Lower leg skin (tissue), 4 donors: Measurements from ENCODE around the gene SRPRB. TPM values are rescaled to one million over a fixed set of nuclear protein-coding genes. Genes with fewer than 3 reads are reported as not detected.

Experiments used
- DNase-seq, 2 donors: peaks; one replicate each; pipeline ENCODE4 v3.0.0-alpha.2; 2019; ENCODE audit warnings: low spot score in 2 of 2
- H3K4me3 ChIP-seq: fragments of 200-600 bp; sonication (generic); 2 replicates; pipeline ENCODE4 v1.5.1; 2017; ENCODE audit warnings: mild to moderate bottlenecking, low read depth; ENCODE audit not compliant: poor library complexity, severe bottlenecking
- CTCF ChIP-seq, 3 donors: fragments of 450-650 bp; IDR thresholded peaks; one replicate each; pipeline ENCODE4 v1.5.1; 2016; ENCODE audit warnings: antibody characterized with exemption in 3 of 3, mild to moderate bottlenecking in 3 of 3, moderate library complexity in 2 of 3
- POLR2A ChIP-seq, 2 donors: fragments of 450-650 bp; IDR thresholded peaks; one replicate each; pipeline ENCODE4 v1.6.1; 2016 to 2017; ENCODE audit warnings: antibody characterized with exemption in 2 of 2, mild to moderate bottlenecking in 1 of 2, moderate library complexity in 1 of 2
- WGBS, 2 donors: methylation state at CpG; one replicate each; pipeline ENCODE4 v1.1.5; 2018; 5-methylcytosine and 5-hydroxymethylcytosine counted together
- intact Hi-C: fragments of 100-400 bp; cut with DNase I; formaldehyde crosslinking; loops from one replicate; pipeline ENCODE4 v1.15.0; 2023; ENCODE audit warnings: low total_unique reads
- total RNA-seq, 4 donors: library from RNA; depleted of rRNA; stranded (reverse); fragments of >200 nt; gene quantifications; one replicate each; pipeline ENCODE4 v1.1.0, GENCODE V29; 2016

SRPRB gene
- total RNA-seq, 4 donors from 2014 or later, result 20.0 to 25.6 (median 20.7) TPM

GRCh38 chr3:133763797-133764683 is 41.6 kb upstream of the SRPRB start:
- no peak for DNase-seq
- WGBS, 2 donors, result 55 to 62% methylated on average over 6 of the region's 6 CpGs
- intact Hi-C loops, result no loop called here
- no peak for TF ChIP-seq CTCF (IDR thresholded peaks at IDR 0.05)
- no peak for TF ChIP-seq POLR2A (IDR thresholded peaks at IDR 0.05)
- no peak overlapping the region for H3K4me3 ChIP-seq

GRCh38 chr3:133765256-133765655 is 40.4 kb upstream of the SRPRB start:
- H3K4me3 ChIP-seq, result no peak overlapping the region
- TF ChIP-seq POLR2A (IDR thresholded peaks at IDR 0.05) (no peak), CTCF (IDR thresholded peaks at IDR 0.05) (no peak)
- intact Hi-C loops, result no loop called here
- no peak for DNase-seq

- no peak for TF ChIP-seq CTCF (IDR thresholded peaks at IDR 0.05)
- TF ChIP-seq POLR2A (IDR thresholded peaks at IDR 0.05), result no peak
- no peak for DNase-seq
- intact Hi-C loops, result no loop called here
- 86 to 93% methylated on average over 1 of the region's 1 CpG for WGBS, 2 donors
- no peak overlapping the region for H3K4me3 ChIP-seq
Observed at GRCh38 chr3:133767607-133768006, 38.0 kb upstream of the SRPRB start.

- no peak for TF ChIP-seq CTCF (IDR thresholded peaks at IDR 0.05)
- TF ChIP-seq POLR2A (IDR thresholded peaks at IDR 0.05), result no peak
- no peak overlapping the region for H3K4me3 ChIP-seq
- DNase-seq, result no peak
- intact Hi-C loops, result no loop called here
- 93 to 95% methylated on average over 3 of the region's 3 CpGs for WGBS, 2 donors
Observed at GRCh38 chr3:133769536-133769935, 36.1 kb upstream of the SRPRB start.

- DNase-seq, result no peak
- WGBS, 2 donors, result 82 to 86% methylated on average over 3 of the region's 3 CpGs
- no peak for TF ChIP-seq CTCF (IDR thresholded peaks at IDR 0.05)
- no peak for TF ChIP-seq POLR2A (IDR thresholded peaks at IDR 0.05)
- H3K4me3 ChIP-seq, result no peak overlapping the region
- intact Hi-C loops, result no loop called here
Observed at GRCh38 chr3:133773732-133774131, 31.9 kb upstream of the SRPRB start.

- TF ChIP-seq CTCF (IDR thresholded peaks at IDR 0.05), result no peak
- no peak for TF ChIP-seq POLR2A (IDR thresholded peaks at IDR 0.05)
- H3K4me3 ChIP-seq, result no peak overlapping the region
- WGBS, 2 donors, result 95 to 96% methylated on average over 9 of the region's 9 CpGs
- DNase-seq, result no peak
- intact Hi-C loops, result no loop called here
Observed at GRCh38 chr3:133775309-133775708, 30.3 kb upstream of the SRPRB start.
